ENCODE measurements around the gene ZNF80.

ZNF80 gene

GRCh38 chr3:114218006-114218405, 19.4 kb downstream of the ZNF80 start:
- H3K27me3 ChIP-seq (ENCODE audit: control insufficient read depth, insufficient read depth, low read length) = no peaks in the 10 kb centered on the region
- H3K9me3 ChIP-seq (ENCODE audit: control insufficient read depth, low read length) = no peaks in the 10 kb centered on the region
- no peaks in the 10 kb centered on the region for H3K36me3 ChIP-seq (ENCODE audit: control insufficient read depth, insufficient read depth, low read length)
- no peak overlapping the region for H2AFZ ChIP-seq
- TF ChIP-seq, protein P1, sequence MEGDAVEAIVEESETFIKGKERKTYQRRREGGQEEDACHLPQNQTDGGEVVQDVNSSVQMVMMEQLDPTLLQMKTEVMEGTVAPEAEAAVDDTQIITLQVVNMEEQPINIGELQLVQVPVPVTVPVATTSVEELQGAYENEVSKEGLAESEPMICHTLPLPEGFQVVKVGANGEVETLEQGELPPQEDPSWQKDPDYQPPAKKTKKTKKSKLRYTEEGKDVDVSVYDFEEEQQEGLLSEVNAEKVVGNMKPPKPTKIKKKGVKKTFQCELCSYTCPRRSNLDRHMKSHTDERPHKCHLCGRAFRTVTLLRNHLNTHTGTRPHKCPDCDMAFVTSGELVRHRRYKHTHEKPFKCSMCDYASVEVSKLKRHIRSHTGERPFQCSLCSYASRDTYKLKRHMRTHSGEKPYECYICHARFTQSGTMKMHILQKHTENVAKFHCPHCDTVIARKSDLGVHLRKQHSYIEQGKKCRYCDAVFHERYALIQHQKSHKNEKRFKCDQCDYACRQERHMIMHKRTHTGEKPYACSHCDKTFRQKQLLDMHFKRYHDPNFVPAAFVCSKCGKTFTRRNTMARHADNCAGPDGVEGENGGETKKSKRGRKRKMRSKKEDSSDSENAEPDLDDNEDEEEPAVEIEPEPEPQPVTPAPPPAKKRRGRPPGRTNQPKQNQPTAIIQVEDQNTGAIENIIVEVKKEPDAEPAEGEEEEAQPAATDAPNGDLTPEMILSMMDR (IDR thresholded peaks at IDR 0.05) = no peak
- H3K9ac ChIP-seq = no peak overlapping the region
- H3K4me2 ChIP-seq (ENCODE audit: low read length) = no peak overlapping the region
- peaks cover 3% of the 10 kb centered on the region for H3K4me1 ChIP-seq
- H3K79me2 ChIP-seq = no peaks in the 10 kb centered on the region
- no peak overlapping the region for H3K27ac ChIP-seq
- no peak overlapping the region for H3K4me3 ChIP-seq (ENCODE audit: low read depth, low read length)

- Histone ChIP-seq H3K4me2 (ENCODE audit: low read length) (no peak overlapping the region), H3K27me3 (ENCODE audit: control insufficient read depth, insufficient read depth, low read length) (no peaks in the 10 kb centered on the region), H3K4me1 (peaks cover 5% of the 10 kb centered on the region), H2AFZ (no peak overlapping the region), H3K27ac (no peak overlapping the region), H3K36me3 (ENCODE audit: control insufficient read depth, insufficient read depth, low read length) (no peaks in the 10 kb centered on the region), H3K4me3 (ENCODE audit: low read depth, low read length) (no peak overlapping the region), H3K9ac (no peak overlapping the region), H3K9me3 (ENCODE audit: control insufficient read depth, low read length) (no peaks in the 10 kb centered on the region), H3K79me2 (no peaks in the 10 kb centered on the region)
- TF ChIP-seq, protein P1 (IDR thresholded peaks at IDR 0.05) = no peak
These were observed 20.1 kb downstream of the ZNF80 start for GRCh38 chr3:114217266-114217665.

DNA sequence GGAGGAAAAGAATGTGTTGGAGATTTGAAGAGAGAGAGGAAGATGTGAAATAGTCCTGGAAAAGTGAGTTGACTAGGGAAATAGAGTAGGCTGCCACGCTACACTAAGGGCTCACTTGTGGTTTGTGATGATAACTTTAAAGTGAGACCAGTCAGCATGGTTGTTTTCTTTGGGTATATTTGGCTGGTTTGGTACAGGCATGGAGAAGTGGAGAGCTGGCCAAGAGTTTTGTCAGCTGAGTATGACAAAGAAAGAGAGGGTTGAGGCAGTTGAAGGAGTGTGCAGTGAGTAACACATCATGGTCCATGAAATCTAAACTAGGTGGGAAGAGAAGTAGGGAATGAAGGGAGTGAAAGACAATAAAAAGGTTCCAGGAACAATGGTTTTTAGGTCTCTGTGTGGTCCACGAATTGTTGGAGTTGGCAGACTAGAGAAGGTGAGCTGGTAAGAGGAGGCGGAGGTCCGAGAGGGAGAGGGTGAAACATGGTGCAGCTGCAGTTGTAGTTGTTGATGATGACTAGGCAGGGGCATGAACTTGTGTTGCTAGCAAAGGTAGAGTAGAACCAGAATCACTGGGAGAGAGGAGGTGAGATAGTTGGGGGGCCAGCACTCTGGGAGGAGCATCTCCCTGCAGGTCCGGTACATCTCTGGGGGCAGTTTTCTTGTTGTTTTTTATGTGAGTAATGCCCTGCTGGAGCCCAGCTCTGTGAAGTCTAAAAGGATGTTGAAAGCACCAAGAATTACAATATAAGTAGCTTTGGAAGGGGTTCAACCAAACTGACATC, 21.0 kb downstream of the ZNF80 start:
- no peak overlapping the region for H3K4me2 ChIP-seq (ENCODE audit: low read length)
- no peaks in the 10 kb centered on the region for H3K27me3 ChIP-seq (ENCODE audit: control insufficient read depth, insufficient read depth, low read length)
- H3K36me3 ChIP-seq (ENCODE audit: control insufficient read depth, insufficient read depth, low read length) = no peaks in the 10 kb centered on the region
- no peaks in the 10 kb centered on the region for H3K79me2 ChIP-seq
- peaks cover 5% of the 10 kb centered on the region for H3K4me1 ChIP-seq
- no peaks in the 10 kb centered on the region for H3K9me3 ChIP-seq (ENCODE audit: control insufficient read depth, low read length)
- TF ChIP-seq, protein P1 (IDR thresholded peaks at IDR 0.05) = no peak
- no peak overlapping the region for H3K27ac ChIP-seq
- H3K9ac ChIP-seq = no peak overlapping the region
- no peak overlapping the region for H2AFZ ChIP-seq
- H3K4me3 ChIP-seq (ENCODE audit: low read depth, low read length) = no peak overlapping the region

- Histone ChIP-seq H3K79me2 (no peaks in the 10 kb centered on the region), H3K36me3 (ENCODE audit: control insufficient read depth, insufficient read depth, low read length) (no peaks in the 10 kb centered on the region), H3K27me3 (ENCODE audit: control insufficient read depth, insufficient read depth, low read length) (no peaks in the 10 kb centered on the region), H3K9ac (no peak overlapping the region), H3K4me2 (ENCODE audit: low read length) (peak overlapping the region; percentile 67), H3K9me3 (ENCODE audit: control insufficient read depth, low read length) (no peaks in the 10 kb centered on the region), H3K4me1 (peaks cover 5% of the 10 kb centered on the region), H2AFZ (peak overlapping the region; percentile 78), H3K27ac (no peak overlapping the region), H3K4me3 (ENCODE audit: low read depth, low read length) (peak overlapping the region; percentile 31)
- TF ChIP-seq, protein P1 (IDR thresholded peaks at IDR 0.05) = no peak
These were observed 22.6 kb downstream of the ZNF80 start for GRCh38 chr3:114214542-114215341.

All from parathyroid adenoma (tissue), 2 donors.